Astrocyte (in vitro differentiated cells and primary cell): ENCODE measurements around the gene CERS6. TPM values are rescaled to one million over a fixed set of nuclear protein-coding genes. Genes with fewer than 3 reads are reported as not detected.
"Not testable (repeated sequence)": the region's sequence is repeated elsewhere in the genome, so short reads cannot be mapped to it uniquely, and the experiment has no call there.

Experiments used
- DNase-seq: peaks from one replicate; pipeline ENCODE4 v3.0.0-alpha.2; 2010; ENCODE audit warnings: low read depth
- FAIRE-seq: peaks from 2 replicates; lab custom pipeline; 2011; peaks lifted over from hg19 to GRCh38; lab: Jason Lieb, UNC
- H2AFZ ChIP-seq: 2 replicates; pipeline ENCODE4 v1.6.0; 2012; ENCODE audit warnings: low read depth, low read length, inconsistent platforms
- H3K27ac ChIP-seq: 2 replicates; pipeline ENCODE4 v1.5.1; 2011; ENCODE audit warnings: low read depth, low read length, inconsistent platforms
- H3K27me3 ChIP-seq: 2 replicates; pipeline ENCODE4 v1.6.0; 2011; ENCODE audit warnings: low read length, inconsistent platforms; ENCODE audit not compliant: insufficient read depth
- H3K36me3 ChIP-seq: 2 replicates; pipeline ENCODE4 v1.5.1; 2011; ENCODE audit warnings: low read length, inconsistent platforms; ENCODE audit not compliant: insufficient read depth
- H3K4me1 ChIP-seq: 2 replicates; pipeline ENCODE4 v1.5.1; 2011; ENCODE audit warnings: low read length, inconsistent platforms; ENCODE audit not compliant: insufficient read depth
- H3K4me2 ChIP-seq: 2 replicates; pipeline ENCODE4 v1.6.0; 2012; ENCODE audit warnings: low read length, inconsistent platforms
- H3K4me3 ChIP-seq: 2 replicates; pipeline ENCODE4 v1.5.1; 2011; ENCODE audit warnings: low read depth, mild to moderate bottlenecking, low read length, inconsistent platforms; ENCODE audit not compliant: insufficient read depth
- H3K79me2 ChIP-seq: 2 replicates; pipeline ENCODE4 v1.6.0; 2012; ENCODE audit warnings: mild to moderate bottlenecking, low read length, inconsistent platforms; ENCODE audit not compliant: insufficient read depth
- H3K9ac ChIP-seq: 2 replicates; pipeline ENCODE4 v1.6.0; 2012; ENCODE audit warnings: mild to moderate bottlenecking, low read length, inconsistent platforms
- H3K9me3 ChIP-seq: 2 replicates; pipeline ENCODE4 v1.5.1; 2012; ENCODE audit warnings: low read depth, mild to moderate bottlenecking, low read length, inconsistent platforms; ENCODE audit not compliant: insufficient read depth
- H4K20me1 ChIP-seq: 2 replicates; pipeline ENCODE4 v1.6.0; 2012; ENCODE audit warnings: low read length, inconsistent platforms; ENCODE audit not compliant: insufficient read depth
- H3K27ac Mint-ChIP-seq: one replicate; pipeline ENCODE4 v1.8.0; 2021; ENCODE audit warnings: mild to moderate bottlenecking, mixed read lengths; ENCODE audit not compliant: unreplicated experiment
- H3K27me3 Mint-ChIP-seq: one replicate; pipeline ENCODE4 v1.8.0; 2021; ENCODE audit warnings: low read depth, mixed read lengths; ENCODE audit not compliant: unreplicated experiment
- H3K36me3 Mint-ChIP-seq: one replicate; pipeline ENCODE4 v1.8.0; 2021; ENCODE audit warnings: low read depth, mixed read lengths; ENCODE audit not compliant: unreplicated experiment
- H3K4me1 Mint-ChIP-seq: one replicate; pipeline ENCODE4 v1.8.0; 2021; ENCODE audit warnings: low read depth, mixed read lengths; ENCODE audit not compliant: unreplicated experiment
- H3K4me3 Mint-ChIP-seq: one replicate; pipeline ENCODE4 v1.8.0; 2021; ENCODE audit warnings: mild to moderate bottlenecking, moderate library complexity, mixed read lengths; ENCODE audit not compliant: unreplicated experiment
- H3K9me3 Mint-ChIP-seq: one replicate; pipeline ENCODE4 v1.8.0; 2021; ENCODE audit warnings: mild to moderate bottlenecking, mixed read lengths; ENCODE audit not compliant: unreplicated experiment
- CTCF ChIP-seq: IDR thresholded peaks from 2 replicates; pipeline ENCODE4 v1.5.1; 2011; ENCODE audit warnings: low read depth, mild to moderate bottlenecking, inconsistent platforms, low read length, moderate library complexity; ENCODE audit not compliant: insufficient read depth
- EZH2 ChIP-seq: IDR thresholded peaks from 2 replicates; pipeline ENCODE4 v1.6.1; 2012; ENCODE audit warnings: mild to moderate bottlenecking, low read length, inconsistent platforms; ENCODE audit not compliant: insufficient read depth
- total RNA-seq: library from RNA; stranded (reverse); gene quantifications from 2 replicates; pipeline ENCODE4 v1.2.1, GENCODE V29; 2021

Gene CERS6
- total RNA-seq, 1 donor from 2014 or later, result 23.4 TPM

- Histone ChIP-seq H4K20me1 (peaks cover 5% of the 10 kb centered on the region), H3K9me3 (no peaks in the 10 kb centered on the region), H3K36me3 (no peaks in the 10 kb centered on the region), H3K27ac (no peak overlapping the region), H2AFZ (no peak overlapping the region), H3K27me3 (no peaks in the 10 kb centered on the region), H3K4me2 (no peak overlapping the region), H3K79me2 (no peaks in the 10 kb centered on the region), H3K4me3 (no peak overlapping the region), H3K9ac (no peak overlapping the region), H3K4me1 (no peaks in the 10 kb centered on the region)
- TF ChIP-seq EZH2, result no peak
- TF ChIP-seq CTCF, result no peak
- no peak overlapping the region for H3K27ac Mint-ChIP-seq
- H3K27me3 Mint-ChIP-seq, result no peaks in the 10 kb centered on the region
- FAIRE-seq, result no peak
- no peak overlapping the region for H3K4me3 Mint-ChIP-seq
- H3K36me3 Mint-ChIP-seq, result peaks cover 3% of the 10 kb centered on the region
- peaks cover 16% of the 10 kb centered on the region for H3K4me1 Mint-ChIP-seq
- peak; percentile 28 for DNase-seq
- peaks cover 3% of the 10 kb centered on the region for H3K9me3 Mint-ChIP-seq
Measured at GRCh38 chr2:168499500-168499899, 43.4 kb downstream of the CERS6 start.

GRCh38 chr2:168500516-168500915 lies 44.4 kb downstream of the CERS6 start:
- Histone ChIP-seq H3K4me3 (no peak overlapping the region), H3K9ac (no peak overlapping the region), H3K4me2 (no peak overlapping the region), H3K9me3 (no peaks in the 10 kb centered on the region), H4K20me1 (peaks cover 4% of the 10 kb centered on the region), H2AFZ (no peak overlapping the region), H3K36me3 (no peaks in the 10 kb centered on the region), H3K27ac (no peak overlapping the region), H3K4me1 (no peaks in the 10 kb centered on the region), H3K79me2 (no peaks in the 10 kb centered on the region), H3K27me3 (no peaks in the 10 kb centered on the region)
- TF ChIP-seq EZH2, result no peak
- no peak for TF ChIP-seq CTCF
- FAIRE-seq (no peak), DNase-seq (peak; percentile 54)
- no peak overlapping the region for H3K27ac Mint-ChIP-seq
- no peaks in the 10 kb centered on the region for H3K27me3 Mint-ChIP-seq
- no peak overlapping the region for H3K4me3 Mint-ChIP-seq
- peaks cover 14% of the 10 kb centered on the region for H3K4me1 Mint-ChIP-seq
- H3K36me3 Mint-ChIP-seq, result peaks cover 3% of the 10 kb centered on the region
- peaks cover 3% of the 10 kb centered on the region for H3K9me3 Mint-ChIP-seq

GRCh38 chr2:168501466-168502065 lies 45.5 kb downstream of the CERS6 start:
- FAIRE-seq, result no peak
- Histone ChIP-seq H3K4me3 (no peak overlapping the region), H4K20me1 (peaks cover 4% of the 10 kb centered on the region), H2AFZ (no peak overlapping the region), H3K36me3 (no peaks in the 10 kb centered on the region), H3K4me1 (no peaks in the 10 kb centered on the region), H3K27me3 (no peaks in the 10 kb centered on the region), H3K9ac (no peak overlapping the region), H3K79me2 (no peaks in the 10 kb centered on the region), H3K9me3 (no peaks in the 10 kb centered on the region), H3K27ac (no peak overlapping the region), H3K4me2 (no peak overlapping the region)
- peaks cover 3% of the 10 kb centered on the region for H3K9me3 Mint-ChIP-seq
- no peak for DNase-seq
- no peak overlapping the region for H3K4me3 Mint-ChIP-seq
- H3K27ac Mint-ChIP-seq, result no peak overlapping the region
- TF ChIP-seq EZH2 (no peak), CTCF (no peak)
- H3K36me3 Mint-ChIP-seq, result peaks cover 3% of the 10 kb centered on the region
- H3K4me1 Mint-ChIP-seq, result peaks cover 8% of the 10 kb centered on the region
- no peaks in the 10 kb centered on the region for H3K27me3 Mint-ChIP-seq

- not testable (repeated sequence) for H3K27ac Mint-ChIP-seq, DNase-seq, H3K4me1 Mint-ChIP-seq, H3K4me3 Mint-ChIP-seq, H3K4me1 ChIP-seq, H3K9me3 Mint-ChIP-seq, H2AFZ ChIP-seq, H3K36me3 Mint-ChIP-seq, H3K4me2 ChIP-seq, H3K4me3 ChIP-seq, H3K9ac ChIP-seq, FAIRE-seq, H3K79me2 ChIP-seq, H3K36me3 ChIP-seq, H3K27me3 ChIP-seq, H3K27ac ChIP-seq, H4K20me1 ChIP-seq, H3K27me3 Mint-ChIP-seq, H3K9me3 ChIP-seq
Measured at GRCh38 chr2:168502852-168503251, 46.8 kb downstream of the CERS6 start.
